ENCODE measurements around the gene GPX3.

The GPX3 gene

GRCh38 chr5:150993422-150993821 is 27.0 kb upstream of the GPX3 start:
- TF ChIP-seq CTCF (IDR thresholded peaks at IDR 0.05) = no peak
- no peaks in the 10 kb centered on the region for H3K27me3 ChIP-seq
- H3K4me1 ChIP-seq (ENCODE audit: control insufficient read depth in 1 of 2, insufficient read depth in 1 of 2, low read depth in 1 of 2, low read length in 1 of 2) = no peaks in the 10 kb centered on the region
- no peak overlapping the region for H3K4me3 ChIP-seq (ENCODE audit: low read depth in 1 of 2, low read length in 1 of 2)
- no peak overlapping the region for H3K27ac ChIP-seq
- no peaks in the 10 kb centered on the region for H3K9me3 ChIP-seq
- no peaks in the 10 kb centered on the region for H3K36me3 ChIP-seq

- Histone ChIP-seq H3K27me3 (no peaks in the 10 kb centered on the region), H3K9me3 (no peaks in the 10 kb centered on the region), H3K36me3 (no peaks in the 10 kb centered on the region), H3K4me3 (ENCODE audit: low read depth in 1 of 2, low read length in 1 of 2) (no peak overlapping the region), H3K4me1 (ENCODE audit: control insufficient read depth in 1 of 2, insufficient read depth in 1 of 2, low read depth in 1 of 2, low read length in 1 of 2) (no peaks in the 10 kb centered on the region), H3K27ac (no peak overlapping the region)
- TF ChIP-seq CTCF (IDR thresholded peaks at IDR 0.05) = no peak
These were observed 26.5 kb upstream of the GPX3 start for GRCh38 chr5:150993826-150994412.

GRCh38 chr5:150999704-151000442 is 20.5 kb upstream of the GPX3 start:
- Histone ChIP-seq H3K9me3 (no peaks in the 10 kb centered on the region), H3K36me3 (no peaks in the 10 kb centered on the region), H3K27ac (no peak overlapping the region), H3K27me3 (no peaks in the 10 kb centered on the region), H3K4me1 (ENCODE audit: control insufficient read depth in 1 of 2, insufficient read depth in 1 of 2, low read depth in 1 of 2, low read length in 1 of 2) (no peaks in the 10 kb centered on the region), H3K4me3 (ENCODE audit: low read depth in 1 of 2, low read length in 1 of 2) (no peak overlapping the region)
- TF ChIP-seq CTCF (IDR thresholded peaks at IDR 0.05) = no peak

- no peak overlapping the region for H3K4me3 ChIP-seq (ENCODE audit: low read depth in 1 of 2, low read length in 1 of 2)
- TF ChIP-seq CTCF (IDR thresholded peaks at IDR 0.05) = no peak
- H3K27ac ChIP-seq = no peak overlapping the region
- H3K36me3 ChIP-seq = no peaks in the 10 kb centered on the region
- H3K27me3 ChIP-seq = no peaks in the 10 kb centered on the region
- no peaks in the 10 kb centered on the region for H3K9me3 ChIP-seq
- H3K4me1 ChIP-seq (ENCODE audit: control insufficient read depth in 1 of 2, insufficient read depth in 1 of 2, low read depth in 1 of 2, low read length in 1 of 2) = no peaks in the 10 kb centered on the region
These were observed 19.0 kb upstream of the GPX3 start for GRCh38 chr5:151001436-151001835.

- Histone ChIP-seq H3K27me3 (no peaks in the 10 kb centered on the region), H3K36me3 (no peaks in the 10 kb centered on the region), H3K27ac (no peak overlapping the region), H3K4me1 (ENCODE audit: control insufficient read depth in 1 of 2, insufficient read depth in 1 of 2, low read depth in 1 of 2, low read length in 1 of 2) (no peaks in the 10 kb centered on the region), H3K9me3 (no peaks in the 10 kb centered on the region), H3K4me3 (ENCODE audit: low read depth in 1 of 2, low read length in 1 of 2) (no peak overlapping the region)
- TF ChIP-seq CTCF (IDR thresholded peaks at IDR 0.05) = no peak
These were observed 18.1 kb upstream of the GPX3 start for GRCh38 chr5:151002250-151002649.

Measured in neutrophil (primary cell).